HepG2 (cell line): ENCODE data around the gene IL27RA. TPM values are rescaled to one million over a fixed set of nuclear protein-coding genes. Genes with fewer than 3 reads are reported as not detected.

ENCODE experiments used
- ETV6 ChIP-seq: sonication (generic); formaldehyde crosslinking; conservative IDR thresholded peaks from 2 replicates; pipeline ENCODE4 v1.4.0; 2020; ENCODE audit warnings: missing genetic modification reagents
- FOSL1 ChIP-seq: sonication (generic); formaldehyde crosslinking; IDR thresholded peaks from 2 replicates; pipeline ENCODE4 v1.9.0; 2021; ENCODE audit warnings: missing genetic modification reagents, borderline replicate concordance
- HNRNPH1 ChIP-seq: fragments of 200-400 bp; formaldehyde crosslinking; optimal IDR thresholded peaks from 2 replicates; pipeline ENCODE3; 2017; ENCODE audit warnings: mild to moderate bottlenecking, low read depth, low read length
- HOXA9 ChIP-seq: sonication (generic); formaldehyde crosslinking; IDR thresholded peaks from 2 replicates; pipeline ENCODE4 v1.8.1; 2022; ENCODE audit warnings: missing genetic modification reagents, mild to moderate bottlenecking, moderate library complexity, borderline replicate concordance
- MXD4 ChIP-seq: IDR thresholded peaks from 2 replicates; pipeline ENCODE4 v1.6.1; 2016; ENCODE audit warnings: mild to moderate bottlenecking, missing biosample characterization, missing genetic modification reagents
- NBN ChIP-seq: fragments of 450-650 bp; conservative IDR thresholded peaks from 2 replicates; pipeline ENCODE4 v1.6.1; 2017
- NFIC ChIP-seq: IDR thresholded peaks from 2 replicates; pipeline ENCODE4 v1.6.1; 2012; ENCODE audit warnings: mild to moderate bottlenecking, low read length, inconsistent platforms
- ONECUT2 ChIP-seq: sonication (generic); formaldehyde crosslinking; IDR thresholded peaks from 2 replicates; pipeline ENCODE4 v1.4.0; 2020; ENCODE audit warnings: missing genetic modification reagents
- SAFB2 ChIP-seq: sonication (generic); formaldehyde crosslinking; IDR thresholded peaks from 2 replicates; pipeline ENCODE4 v1.5.1; 2020; ENCODE audit warnings: missing genetic modification reagents, low read depth, mild to moderate bottlenecking, borderline replicate concordance
- SMAD3 ChIP-seq: sonication (generic); formaldehyde crosslinking; IDR thresholded peaks from 2 replicates; pipeline ENCODE4 v1.4.0; 2020; ENCODE audit warnings: missing genetic modification reagents
- STAT5B ChIP-seq: sonication (generic); formaldehyde crosslinking; IDR thresholded peaks from 2 replicates; pipeline ENCODE4 v1.4.0; 2020; ENCODE audit warnings: missing genetic modification reagents
- THAP11 ChIP-seq: IDR thresholded peaks from 2 replicates; pipeline ENCODE4 v1.6.1; 2016; ENCODE audit warnings: missing biosample characterization, missing genetic modification reagents
- U2AF2 ChIP-seq: fragments of 200-400 bp; formaldehyde crosslinking; IDR thresholded peaks from 2 replicates; pipeline ENCODE4 v1.6.1; 2017; ENCODE audit warnings: low read depth, mild to moderate bottlenecking, low read length
- ZNF136 ChIP-seq: sonication (generic); formaldehyde crosslinking; IDR thresholded peaks from 2 replicates; pipeline ENCODE4 v1.8.1; 2022; ENCODE audit warnings: low read depth, mild to moderate bottlenecking, moderate library complexity, missing genetic modification reagents
- ZNF160 ChIP-seq: sonication (generic); formaldehyde crosslinking; IDR thresholded peaks from 2 replicates; pipeline ENCODE4 v1.8.0; 2022; ENCODE audit warnings: mild to moderate bottlenecking, inconsistent platforms, missing genetic modification reagents
- ZNF329 ChIP-seq: sonication (generic); formaldehyde crosslinking; IDR thresholded peaks from 2 replicates; pipeline ENCODE4 v1.9.0; 2021; ENCODE audit warnings: low read depth, mild to moderate bottlenecking, missing genetic modification reagents
- ZNF335 ChIP-seq: sonication (generic); formaldehyde crosslinking; IDR thresholded peaks from 2 replicates; pipeline ENCODE4 v1.4.0; 2020; ENCODE audit warnings: missing genetic modification reagents
- ZNF432 ChIP-seq: sonication (generic); formaldehyde crosslinking; IDR thresholded peaks from 2 replicates; pipeline ENCODE4 v1.5.0; 2020; ENCODE audit warnings: missing genetic modification reagents, mild to moderate bottlenecking, borderline replicate concordance
- ZNF572 ChIP-seq: sonication (generic); formaldehyde crosslinking; IDR thresholded peaks from 2 replicates; pipeline ENCODE4 v1.5.1; 2020; ENCODE audit warnings: mild to moderate bottlenecking, missing genetic modification reagents
- ZNF660 ChIP-seq: sonication (generic); formaldehyde crosslinking; IDR thresholded peaks from 2 replicates; pipeline ENCODE4 v1.5.1; 2020; ENCODE audit warnings: mild to moderate bottlenecking, low read depth, missing genetic modification reagents, borderline replicate concordance
- ZSCAN9 ChIP-seq: IDR thresholded peaks from 2 replicates; pipeline ENCODE4 v1.6.1; 2016; ENCODE audit warnings: borderline replicate concordance
- ZZZ3 ChIP-seq: sonication (generic); formaldehyde crosslinking; IDR thresholded peaks from 2 replicates; pipeline ENCODE4 v1.4.0; 2020; ENCODE audit warnings: missing genetic modification reagents, mild to moderate bottlenecking, borderline replicate concordance
- polyA plus RNA-seq, 8 experiments: library from polyadenylated mRNA; depleted of rRNA in 3 of 8; stranded (reverse) in 7 of 8; unstranded in 1 of 8; fragments of >200 nt; fragmentation: Illumina TruSeq in 4 of 8; extraction: Trizol in 4 of 8; gene quantifications; 2 replicates each; pipeline versions ENCODE4 v1.2.1 to v1.2.3, GENCODE V29; 2011 to 2016; ENCODE audit warnings: low read depth in 4 of 8, missing spikeins in 1 of 8, mixed read lengths in 1 of 8; ENCODE audit not compliant: insufficient read depth in 1 of 8
- total RNA-seq, 5 experiments: library from RNA; depleted of rRNA; stranded (reverse); fragments of >200 nt; fragmentation: Illumina TruSeq; extraction: Trizol; gene quantifications; 2 replicates each; pipeline ENCODE4 v1.2.3, GENCODE V29; 2016; ENCODE audit warnings: low read depth in 1 of 5
- TF ChIP-seq, protein P1 (sequence below): sonication (generic); formaldehyde crosslinking; conservative IDR thresholded peaks from 2 replicates; pipeline ENCODE4 v1.8.0; 2022; ENCODE audit warnings: low read depth, missing genetic modification reagents
- TF ChIP-seq, protein P2 (sequence below): sonication (generic); formaldehyde crosslinking; IDR thresholded peaks from 2 replicates; pipeline ENCODE4 v1.5.0; 2020; ENCODE audit warnings: mild to moderate bottlenecking, missing genetic modification reagents
- TF ChIP-seq, protein P3 (sequence below): sonication (generic); formaldehyde crosslinking; IDR thresholded peaks from 2 replicates; pipeline ENCODE4 v1.4.0; 2020; ENCODE audit warnings: low read depth, missing genetic modification reagents

Gene IL27RA
- total and polyA plus RNA-seq, 2 of the 13 experiments (the other 11 are each of a cell fraction or from before 2014, with no cell fraction given) = 3.5 to 8.1 TPM

DNA sequence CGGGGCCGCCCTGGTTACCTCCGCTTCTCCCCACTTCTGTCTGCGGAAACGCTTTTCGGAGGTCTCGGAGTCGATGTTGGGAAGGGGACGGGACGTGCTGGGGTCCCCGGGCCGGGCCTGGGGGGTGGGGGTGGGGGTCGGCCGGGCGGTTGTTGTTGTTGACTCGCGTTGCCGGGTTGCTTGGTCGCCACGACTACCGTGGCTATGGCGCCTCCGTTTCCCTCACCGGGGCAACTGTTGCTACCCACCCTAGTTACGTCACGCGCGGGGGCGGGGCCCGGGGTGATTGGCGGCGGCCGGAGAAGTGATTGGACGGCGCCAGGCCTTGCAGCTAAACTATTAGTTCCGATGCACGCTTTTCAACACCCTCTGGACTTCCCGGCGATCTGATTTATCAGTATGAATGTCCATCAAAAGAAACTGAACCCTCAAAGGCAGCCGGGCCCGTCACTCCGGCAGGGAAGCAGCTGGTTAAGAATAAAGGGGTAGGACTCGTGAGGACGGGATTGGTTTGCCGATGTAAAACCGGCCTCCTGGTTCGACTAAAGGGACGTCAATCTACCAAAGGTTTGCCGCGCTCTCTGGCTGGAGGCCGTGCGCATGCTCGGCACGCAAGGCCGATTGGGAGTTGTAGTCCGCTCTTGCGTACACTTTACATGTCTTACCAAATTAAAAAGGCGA lies 25.3 kb upstream of the IL27RA start, which contains the start of gene RFX1 (continued):
- TF ChIP-seq, protein P1, sequence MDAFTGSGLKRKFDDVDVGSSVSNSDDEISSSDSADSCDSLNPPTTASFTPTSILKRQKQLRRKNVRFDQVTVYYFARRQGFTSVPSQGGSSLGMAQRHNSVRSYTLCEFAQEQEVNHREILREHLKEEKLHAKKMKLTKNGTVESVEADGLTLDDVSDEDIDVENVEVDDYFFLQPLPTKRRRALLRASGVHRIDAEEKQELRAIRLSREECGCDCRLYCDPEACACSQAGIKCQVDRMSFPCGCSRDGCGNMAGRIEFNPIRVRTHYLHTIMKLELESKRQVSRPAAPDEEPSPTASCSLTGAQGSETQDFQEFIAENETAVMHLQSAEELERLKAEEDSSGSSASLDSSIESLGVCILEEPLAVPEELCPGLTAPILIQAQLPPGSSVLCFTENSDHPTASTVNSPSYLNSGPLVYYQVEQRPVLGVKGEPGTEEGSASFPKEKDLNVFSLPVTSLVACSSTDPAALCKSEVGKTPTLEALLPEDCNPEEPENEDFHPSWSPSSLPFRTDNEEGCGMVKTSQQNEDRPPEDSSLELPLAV (CRISPR knock-in tag) = no peak
- TF ChIP-seq SAFB2 (no peak), ZNF335 (CRISPR knock-in tag) (no peak), ZNF432 (CRISPR knock-in tag) (no peak), ZNF572 (CRISPR knock-in tag) (no peak), ETV6 (CRISPR knock-in tag) (no peak), HNRNPH1 (no peak), STAT5B (CRISPR knock-in tag) (no peak), HOXA9 (CRISPR knock-in tag) (no peak), ZSCAN9 (no peak), NFIC (no peak), FOSL1 (CRISPR knock-in tag) (no peak), ONECUT2 (CRISPR knock-in tag) (no peak), ZZZ3 (CRISPR knock-in tag) (no peak), SMAD3 (no peak), ZNF329 (CRISPR knock-in tag) (no peak), ZNF160 (no peak), U2AF2 (no peak), ZNF136 (CRISPR knock-in tag) (no peak), ZNF660 (CRISPR knock-in tag) (no peak), THAP11 (CRISPR knock-in tag) (peak; percentile 98), NBN (no peak), MXD4 (CRISPR knock-in tag) (0 out of 2 replicates have a peak, but pooled peaks have one; percentile 1)
- TF ChIP-seq, protein P2, sequence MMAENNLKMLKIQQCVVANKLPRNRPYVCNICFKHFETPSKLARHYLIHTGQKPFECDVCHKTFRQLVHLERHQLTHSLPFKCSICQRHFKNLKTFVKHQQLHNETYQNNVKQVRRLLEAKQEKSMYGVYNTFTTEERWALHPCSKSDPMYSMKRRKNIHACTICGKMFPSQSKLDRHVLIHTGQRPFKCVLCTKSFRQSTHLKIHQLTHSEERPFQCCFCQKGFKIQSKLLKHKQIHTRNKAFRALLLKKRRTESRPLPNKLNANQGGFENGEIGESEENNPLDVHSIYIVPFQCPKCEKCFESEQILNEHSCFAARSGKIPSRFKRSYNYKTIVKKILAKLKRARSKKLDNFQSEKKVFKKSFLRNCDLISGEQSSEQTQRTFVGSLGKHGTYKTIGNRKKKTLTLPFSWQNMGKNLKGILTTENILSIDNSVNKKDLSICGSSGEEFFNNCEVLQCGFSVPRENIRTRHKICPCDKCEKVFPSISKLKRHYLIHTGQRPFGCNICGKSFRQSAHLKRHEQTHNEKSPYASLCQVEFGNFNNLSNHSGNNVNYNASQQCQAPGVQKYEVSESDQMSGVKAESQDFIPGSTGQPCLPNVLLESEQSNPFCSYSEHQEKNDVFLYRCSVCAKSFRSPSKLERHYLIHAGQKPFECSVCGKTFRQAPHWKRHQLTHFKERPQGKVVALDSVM (CRISPR knock-in tag) = no peak
- TF ChIP-seq, protein P3, sequence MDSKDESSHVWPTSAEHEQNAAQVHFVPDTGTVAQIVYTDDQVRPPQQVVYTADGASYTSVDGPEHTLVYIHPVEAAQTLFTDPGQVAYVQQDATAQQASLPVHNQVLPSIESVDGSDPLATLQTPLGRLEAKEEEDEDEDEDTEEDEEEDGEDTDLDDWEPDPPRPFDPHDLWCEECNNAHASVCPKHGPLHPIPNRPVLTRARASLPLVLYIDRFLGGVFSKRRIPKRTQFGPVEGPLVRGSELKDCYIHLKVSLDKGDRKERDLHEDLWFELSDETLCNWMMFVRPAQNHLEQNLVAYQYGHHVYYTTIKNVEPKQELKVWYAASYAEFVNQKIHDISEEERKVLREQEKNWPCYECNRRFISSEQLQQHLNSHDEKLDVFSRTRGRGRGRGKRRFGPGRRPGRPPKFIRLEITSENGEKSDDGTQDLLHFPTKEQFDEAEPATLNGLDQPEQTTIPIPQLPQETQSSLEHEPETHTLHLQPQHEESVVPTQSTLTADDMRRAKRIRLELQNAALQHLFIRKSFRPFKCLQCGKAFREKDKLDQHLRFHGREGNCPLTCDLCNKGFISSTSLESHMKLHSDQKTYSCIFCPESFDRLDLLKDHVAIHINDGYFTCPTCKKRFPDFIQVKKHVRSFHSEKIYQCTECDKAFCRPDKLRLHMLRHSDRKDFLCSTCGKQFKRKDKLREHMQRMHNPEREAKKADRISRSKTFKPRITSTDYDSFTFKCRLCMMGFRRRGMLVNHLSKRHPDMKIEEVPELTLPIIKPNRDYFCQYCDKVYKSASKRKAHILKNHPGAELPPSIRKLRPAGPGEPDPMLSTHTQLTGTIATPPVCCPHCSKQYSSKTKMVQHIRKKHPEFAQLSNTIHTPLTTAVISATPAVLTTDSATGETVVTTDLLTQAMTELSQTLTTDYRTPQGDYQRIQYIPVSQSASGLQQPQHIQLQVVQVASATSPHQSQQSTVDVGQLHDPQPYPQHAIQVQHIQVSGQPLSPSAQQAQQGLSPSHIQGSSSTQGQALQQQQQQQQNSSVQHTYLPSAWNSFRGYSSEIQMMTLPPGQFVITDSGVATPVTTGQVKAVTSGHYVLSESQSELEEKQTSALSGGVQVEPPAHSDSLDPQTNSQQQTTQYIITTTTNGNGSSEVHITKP = no peak
